ENCODE results near the gene PROM2. TPM values are rescaled to one million over a fixed set of nuclear protein-coding genes. Genes with fewer than 3 reads are reported as not detected.

The PROM2 gene
- total and polyA plus RNA-seq, 7 experiments from 2014 or later = 0.24 to 1.2 (median 0.57) TPM; not detected in 2

GRCh38 chr2:95261602-95262001 is 12.6 kb upstream of the PROM2 start:
- no peaks in the 10 kb centered on the region for H3K9me3 ChIP-seq (ENCODE audit: control insufficient read depth in 2 of 3, low read length in 3 of 3)
- Mint-ChIP-seq H3K27ac (no peak overlapping the region), H3K4me1 (peaks cover 0 to 2% (median 0%) of the 10 kb centered on the region in 7 donors), H3K27me3 (peaks cover 2 to 33% (median 23%) of the 10 kb centered on the region in 5 donors), H3K36me3 (peaks cover 0 to 15% (median 9%) of the 10 kb centered on the region in 5 donors), H3K4me3 (no peak overlapping the region), H3K9me3 (peaks cover 3 to 36% (median 21%) of the 10 kb centered on the region in 11 donors)
- H3K4me1 ChIP-seq (ENCODE audit: control insufficient read depth in 2 of 2, insufficient read depth in 2 of 2, low read length in 2 of 2) = no peaks in the 10 kb centered on the region
- intact Hi-C loops (cut with micrococcal nuclease) = no loop called here
- H3K4me3 ChIP-seq (ENCODE audit: low read length) = no peak overlapping the region
- ATAC-seq = no peak
- H3K36me3 ChIP-seq (ENCODE audit: control insufficient read depth in 2 of 3, insufficient read depth in 3 of 3, low read length in 3 of 3) = no peaks in the 10 kb centered on the region
- no peak for DNase-seq
- H3K27ac ChIP-seq (ENCODE audit: low read depth, low read length) = no peak overlapping the region
- POLR2A ChIA-PET = no interaction called here
- CTCF ChIA-PET = no interaction called here
- no peaks in the 10 kb centered on the region for H3K27me3 ChIP-seq (ENCODE audit: control insufficient read depth in 2 of 2, insufficient read depth in 2 of 2, low read length in 2 of 2)

DNA sequence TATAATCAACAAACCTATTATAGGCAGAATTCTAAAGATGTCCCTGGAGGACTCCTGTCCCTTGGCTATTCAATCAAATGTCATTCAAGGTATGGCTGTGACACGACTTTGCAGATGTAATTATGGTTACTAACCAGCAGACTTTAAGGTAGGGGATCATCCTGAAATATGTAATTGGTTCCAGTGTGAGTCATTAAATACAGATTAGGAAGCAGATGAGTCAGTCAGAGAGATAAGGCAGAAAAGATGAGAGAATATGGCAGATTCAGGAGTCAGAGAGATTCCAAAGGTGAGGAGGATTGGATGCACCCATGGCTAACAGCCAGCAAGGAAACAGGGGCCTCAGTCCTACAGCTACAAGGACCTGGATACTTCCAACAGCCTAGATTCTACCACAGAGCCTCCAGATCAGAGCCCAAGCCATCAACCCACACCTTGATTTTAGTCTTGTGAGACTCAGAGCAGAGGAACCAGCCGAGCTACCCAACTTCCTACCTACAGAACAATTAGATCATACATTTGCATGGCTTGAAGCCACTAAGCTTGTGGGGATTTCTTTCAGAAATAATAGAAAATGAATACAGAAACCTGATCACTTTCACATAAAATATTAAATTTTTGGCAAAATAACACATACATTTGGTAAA is 11.2 kb upstream of the PROM2 start:
- Histone ChIP-seq H3K9me3 (ENCODE audit: control insufficient read depth in 2 of 3, low read length in 3 of 3) (no peaks in the 10 kb centered on the region), H3K4me1 (ENCODE audit: control insufficient read depth in 2 of 2, insufficient read depth in 2 of 2, low read length in 2 of 2) (no peaks in the 10 kb centered on the region), H3K27me3 (ENCODE audit: control insufficient read depth in 2 of 2, insufficient read depth in 2 of 2, low read length in 2 of 2) (no peaks in the 10 kb centered on the region), H3K36me3 (ENCODE audit: control insufficient read depth in 2 of 3, insufficient read depth in 3 of 3, low read length in 3 of 3) (no peaks in the 10 kb centered on the region), H3K4me3 (ENCODE audit: low read length) (no peak overlapping the region), H3K27ac (ENCODE audit: low read depth, low read length) (no peak overlapping the region)
- Mint-ChIP-seq H3K27me3 (peaks cover 0 to 37% (median 20%) of the 10 kb centered on the region in 5 donors), H3K9me3 (peaks cover 0 to 24% (median 13%) of the 10 kb centered on the region in 11 donors), H3K27ac (no peak overlapping the region), H3K36me3 (peaks cover 0 to 10% (median 6%) of the 10 kb centered on the region in 5 donors), H3K4me3 (no peak overlapping the region), H3K4me1 (peaks cover 0 to 2% (median 0%) of the 10 kb centered on the region in 7 donors)
- ChIA-PET CTCF (no interaction called here), POLR2A (no interaction called here)
- no peak for ATAC-seq
- intact Hi-C loops (cut with micrococcal nuclease) = no loop called here
- DNase-seq = no peak

DNA sequence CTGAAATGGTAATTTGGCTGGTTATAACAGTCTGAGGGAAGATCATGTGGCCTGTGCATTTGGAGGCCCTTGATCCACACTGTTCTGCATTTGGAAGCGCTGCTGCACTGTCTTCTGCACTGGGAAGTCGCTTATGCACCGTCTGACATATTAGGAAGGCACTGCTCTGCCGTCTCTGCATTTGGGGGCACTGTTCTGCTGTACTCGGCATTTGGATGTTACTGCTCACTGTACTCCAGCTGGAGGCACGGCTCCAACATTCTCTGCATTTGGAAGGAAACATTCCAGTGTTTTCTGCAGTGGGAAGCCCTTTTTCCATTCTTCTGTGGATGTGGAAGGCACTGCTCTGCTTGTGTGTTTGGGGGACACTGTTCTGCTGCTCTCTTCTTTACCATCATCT is 9.6 kb upstream of the PROM2 start:
- H3K4me3 ChIP-seq (ENCODE audit: low read length) = no peak overlapping the region
- CTCF ChIA-PET = no interaction called here

GRCh38 chr2:95265182-95265581 is 9.1 kb upstream of the PROM2 start:
- Mint-ChIP-seq H3K36me3 (peaks cover 0 to 4% (median 0%) of the 10 kb centered on the region in 5 donors), H3K9me3 (peaks cover 0 to 4% (median 2%) of the 10 kb centered on the region in 11 donors), H3K4me1 (no peaks in the 10 kb centered on the region), H3K4me3 (no peak overlapping the region), H3K27ac (no peak overlapping the region), H3K27me3 (peaks cover 0 to 29% (median 11%) of the 10 kb centered on the region in 5 donors)
- Histone ChIP-seq H3K27me3 (ENCODE audit: control insufficient read depth in 2 of 2, insufficient read depth in 2 of 2, low read length in 2 of 2) (no peaks in the 10 kb centered on the region), H3K9me3 (ENCODE audit: control insufficient read depth in 2 of 3, low read length in 3 of 3) (no peaks in the 10 kb centered on the region), H3K4me3 (ENCODE audit: low read length) (no peak overlapping the region), H3K36me3 (ENCODE audit: control insufficient read depth in 2 of 3, insufficient read depth in 3 of 3, low read length in 3 of 3) (no peaks in the 10 kb centered on the region), H3K4me1 (ENCODE audit: control insufficient read depth in 2 of 2, insufficient read depth in 2 of 2, low read length in 2 of 2) (no peaks in the 10 kb centered on the region), H3K27ac (ENCODE audit: low read depth, low read length) (no peak overlapping the region)
- intact Hi-C loops (cut with micrococcal nuclease) = no loop called here
- ATAC-seq = no peak
- ChIA-PET CTCF (no interaction called here), POLR2A (no interaction called here)
- DNase-seq = no peak

More for the DNA sequence above, 9.6 kb upstream of the PROM2 start:
- POLR2A ChIA-PET = no interaction called here
- H3K9me3 Mint-ChIP-seq = peaks cover 0 to 8% (median 3%) of the 10 kb centered on the region in 11 donors
- H3K4me1 ChIP-seq (ENCODE audit: control insufficient read depth in 2 of 2, insufficient read depth in 2 of 2, low read length in 2 of 2) = no peaks in the 10 kb centered on the region
- no peak for ATAC-seq
- no peaks in the 10 kb centered on the region for H3K36me3 ChIP-seq (ENCODE audit: control insufficient read depth in 2 of 3, insufficient read depth in 3 of 3, low read length in 3 of 3)
- intact Hi-C loops (cut with micrococcal nuclease) = no loop called here
- DNase-seq = no peak
- H3K27ac ChIP-seq (ENCODE audit: low read depth, low read length) = no peak overlapping the region
- H3K9me3 ChIP-seq (ENCODE audit: control insufficient read depth in 2 of 3, low read length in 3 of 3) = no peaks in the 10 kb centered on the region
- H3K4me1 Mint-ChIP-seq = peaks cover 0 to under 1% (median 0%) of the 10 kb centered on the region in 7 donors
- H3K36me3 Mint-ChIP-seq = peaks cover 0 to 6% (median 0%) of the 10 kb centered on the region in 5 donors
- no peaks in the 10 kb centered on the region for H3K27me3 ChIP-seq (ENCODE audit: control insufficient read depth in 2 of 2, insufficient read depth in 2 of 2, low read length in 2 of 2)
- H3K27me3 Mint-ChIP-seq = peaks cover 0 to 31% (median 13%) of the 10 kb centered on the region in 5 donors
- H3K4me3 Mint-ChIP-seq = no peak overlapping the region
- no peak overlapping the region for H3K27ac Mint-ChIP-seq

DNA sequence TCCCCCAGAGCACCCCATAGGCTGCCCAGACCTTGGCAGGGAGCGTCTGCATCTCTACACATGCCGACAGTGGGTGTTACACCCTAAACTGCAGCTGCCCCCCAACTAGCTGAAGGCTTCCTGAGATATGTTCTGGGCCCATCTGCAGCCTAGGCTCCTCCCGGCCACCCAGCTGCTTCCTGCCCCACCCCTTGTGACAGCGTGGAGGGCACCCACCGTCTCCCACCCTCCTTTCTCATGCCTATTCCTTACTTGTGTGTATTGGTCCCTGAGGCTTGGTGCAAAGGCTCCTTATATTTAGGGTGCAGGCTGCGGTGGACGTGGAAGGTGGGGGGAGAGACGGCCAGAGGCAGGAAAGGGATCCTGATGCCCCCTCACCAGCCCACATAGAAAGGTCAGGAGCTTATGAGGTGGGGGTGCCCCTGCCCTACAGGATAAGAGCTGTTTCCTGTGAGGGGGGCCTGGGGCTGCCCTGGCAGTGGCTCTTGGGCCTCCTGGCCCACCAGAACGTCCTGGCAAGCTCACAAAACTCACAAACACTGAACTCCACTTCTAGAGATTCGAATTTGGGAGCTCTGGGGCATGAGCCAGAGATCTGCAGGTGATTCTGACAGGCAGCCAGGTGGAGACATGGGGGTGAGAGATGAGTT is 7.3 kb upstream of the PROM2 start:
- intact Hi-C loops (cut with micrococcal nuclease) = no loop called here
- H3K4me3 Mint-ChIP-seq = no peak overlapping the region
- POLR2A ChIA-PET = no interaction called here
- H3K4me3 ChIP-seq (ENCODE audit: low read length) = no peak overlapping the region
- DNase-seq (no peak), ATAC-seq (no peak)
- no peak overlapping the region for H3K27ac ChIP-seq (ENCODE audit: low read depth, low read length)
- no peaks in the 10 kb centered on the region for H3K9me3 Mint-ChIP-seq
- no peaks in the 10 kb centered on the region for H3K36me3 Mint-ChIP-seq
- H3K4me1 Mint-ChIP-seq = no peaks in the 10 kb centered on the region
- no peak overlapping the region for H3K27ac Mint-ChIP-seq
- H3K27me3 ChIP-seq (ENCODE audit: control insufficient read depth in 2 of 2, insufficient read depth in 2 of 2, low read length in 2 of 2) = no peaks in the 10 kb centered on the region
- CTCF ChIA-PET = no interaction called here
- H3K36me3 ChIP-seq (ENCODE audit: control insufficient read depth in 2 of 3, insufficient read depth in 3 of 3, low read length in 3 of 3) = no peaks in the 10 kb centered on the region
- no peaks in the 10 kb centered on the region for H3K9me3 ChIP-seq (ENCODE audit: control insufficient read depth in 2 of 3, low read length in 3 of 3)
- peaks cover 0 to 22% (median 7%) of the 10 kb centered on the region in 5 donors for H3K27me3 Mint-ChIP-seq
- no peaks in the 10 kb centered on the region for H3K4me1 ChIP-seq (ENCODE audit: control insufficient read depth in 2 of 2, insufficient read depth in 2 of 2, low read length in 2 of 2)

DNA sequence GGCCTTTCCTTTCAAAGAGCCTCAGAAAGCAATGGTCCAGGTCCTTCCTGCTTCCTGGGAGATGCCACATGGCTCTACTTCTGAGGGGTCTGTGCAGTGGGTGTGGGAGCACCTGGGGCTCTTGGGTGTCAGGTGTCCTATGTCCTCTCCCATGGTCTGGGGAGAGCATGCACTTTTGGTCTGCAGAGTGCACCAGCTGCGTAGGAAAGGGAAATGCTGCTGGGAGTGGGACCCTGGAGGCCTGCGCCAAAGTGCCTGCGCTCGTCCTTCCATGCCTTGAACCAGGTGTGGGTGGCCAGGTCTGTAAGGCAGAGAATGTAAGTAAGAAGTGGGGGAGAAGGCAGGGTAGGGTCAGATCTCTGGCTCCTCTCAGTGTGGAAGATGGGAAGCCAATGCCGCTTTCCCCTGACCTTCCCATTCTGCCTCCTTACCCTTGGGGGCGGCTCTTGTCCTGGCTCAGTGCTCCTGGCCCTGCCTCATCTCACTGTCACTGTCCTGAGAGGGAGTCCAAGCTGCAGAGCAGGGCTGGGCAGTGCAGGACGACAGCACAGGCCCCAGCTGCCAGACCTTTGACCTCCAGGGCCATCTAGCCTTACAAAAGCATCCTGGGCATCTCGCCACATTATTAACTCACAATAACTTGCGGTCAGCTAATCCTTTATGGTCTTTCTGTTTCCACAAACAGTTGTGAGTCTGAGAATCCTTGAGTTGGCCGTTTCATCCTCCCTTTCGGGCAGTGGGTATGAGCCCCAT is 6.6 kb upstream of the PROM2 start:
- Histone ChIP-seq H3K4me3 (ENCODE audit: low read length) (no peak overlapping the region), H3K27ac (ENCODE audit: low read depth, low read length) (no peak overlapping the region), H3K27me3 (ENCODE audit: control insufficient read depth in 2 of 2, insufficient read depth in 2 of 2, low read length in 2 of 2) (no peaks in the 10 kb centered on the region), H3K4me1 (ENCODE audit: control insufficient read depth in 2 of 2, insufficient read depth in 2 of 2, low read length in 2 of 2) (no peaks in the 10 kb centered on the region), H3K36me3 (ENCODE audit: control insufficient read depth in 2 of 3, insufficient read depth in 3 of 3, low read length in 3 of 3) (no peaks in the 10 kb centered on the region), H3K9me3 (ENCODE audit: control insufficient read depth in 2 of 3, low read length in 3 of 3) (no peaks in the 10 kb centered on the region)
- intact Hi-C loops (cut with micrococcal nuclease) = no loop called here
- Mint-ChIP-seq H3K27me3 (peaks cover 0 to 22% (median 7%) of the 10 kb centered on the region in 5 donors), H3K36me3 (no peaks in the 10 kb centered on the region), H3K9me3 (no peaks in the 10 kb centered on the region), H3K27ac (no peak overlapping the region), H3K4me1 (no peaks in the 10 kb centered on the region), H3K4me3 (no peak overlapping the region)
- POLR2A ChIA-PET = no interaction called here
- CTCF ChIA-PET = no interaction called here
- ATAC-seq = no peak
- DNase-seq = no peak

All from naive thymus-derived CD4-positive, alpha-beta T cell (primary cell).